ENCODE measurements around the gene ATP6V1C2.

Gene ATP6V1C2, protein sequence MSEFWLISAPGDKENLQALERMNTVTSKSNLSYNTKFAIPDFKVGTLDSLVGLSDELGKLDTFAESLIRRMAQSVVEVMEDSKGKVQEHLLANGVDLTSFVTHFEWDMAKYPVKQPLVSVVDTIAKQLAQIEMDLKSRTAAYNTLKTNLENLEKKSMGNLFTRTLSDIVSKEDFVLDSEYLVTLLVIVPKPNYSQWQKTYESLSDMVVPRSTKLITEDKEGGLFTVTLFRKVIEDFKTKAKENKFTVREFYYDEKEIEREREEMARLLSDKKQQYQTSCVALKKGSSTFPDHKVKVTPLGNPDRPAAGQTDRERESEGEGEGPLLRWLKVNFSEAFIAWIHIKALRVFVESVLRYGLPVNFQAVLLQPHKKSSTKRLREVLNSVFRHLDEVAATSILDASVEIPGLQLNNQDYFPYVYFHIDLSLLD

GRCh38 chr2:10721396-10722251 is at the start of gene ATP6V1C2:
ATP6V1C2 (plus strand) TSS chr2:10721630; CDS start chr2:10722850, 1,220 bp downstream.
- DNase-seq, result peak in 1 of 56 donors; percentile 14

DNA sequence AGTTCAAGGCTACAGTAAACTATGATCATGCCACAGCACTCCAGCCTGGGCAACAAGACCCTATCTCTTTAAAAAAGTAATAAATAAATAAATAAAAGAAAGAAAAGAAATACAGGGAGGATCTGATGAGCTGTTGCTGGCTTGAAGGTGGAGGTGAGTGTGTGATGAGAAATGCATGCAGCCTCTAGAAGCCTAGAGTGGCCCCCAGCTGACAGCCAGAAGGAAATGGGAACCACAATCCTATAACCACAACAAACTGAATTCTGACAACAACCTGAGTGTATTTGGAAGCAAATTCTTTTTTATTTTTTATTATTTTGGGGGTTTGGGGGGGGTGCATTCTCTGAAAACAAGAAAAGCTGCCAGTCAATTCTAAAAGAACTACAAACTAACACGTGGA is 46.3 kb upstream of the ATP6V1C2 start:
- no peak for DNase-seq

- no peak for DNase-seq
Measured at GRCh38 chr2:10678225-10678624, 43.2 kb upstream of the ATP6V1C2 start.

GRCh38 chr2:10680214-10680613 is 41.2 kb upstream of the ATP6V1C2 start:
- no peak for DNase-seq

DNA sequence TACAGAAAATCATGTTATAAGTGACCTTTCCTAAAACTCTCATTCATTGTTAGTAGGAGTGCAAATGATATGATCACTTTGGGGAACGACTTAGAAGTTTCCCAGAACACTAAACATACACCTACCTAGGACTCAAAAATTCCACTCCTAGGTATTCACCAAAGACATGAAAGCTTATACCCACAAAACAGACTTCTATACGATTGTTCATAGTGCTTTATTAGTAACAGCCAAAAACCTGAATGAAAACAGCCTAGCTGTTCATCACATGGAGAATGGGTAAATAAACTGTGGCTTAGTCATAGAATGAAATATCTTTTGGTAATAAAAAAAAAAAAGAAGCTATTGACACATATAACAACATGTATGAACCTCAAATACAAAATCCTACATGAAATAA is 40.5 kb upstream of the ATP6V1C2 start:
- DNase-seq, result no peak

DNA sequence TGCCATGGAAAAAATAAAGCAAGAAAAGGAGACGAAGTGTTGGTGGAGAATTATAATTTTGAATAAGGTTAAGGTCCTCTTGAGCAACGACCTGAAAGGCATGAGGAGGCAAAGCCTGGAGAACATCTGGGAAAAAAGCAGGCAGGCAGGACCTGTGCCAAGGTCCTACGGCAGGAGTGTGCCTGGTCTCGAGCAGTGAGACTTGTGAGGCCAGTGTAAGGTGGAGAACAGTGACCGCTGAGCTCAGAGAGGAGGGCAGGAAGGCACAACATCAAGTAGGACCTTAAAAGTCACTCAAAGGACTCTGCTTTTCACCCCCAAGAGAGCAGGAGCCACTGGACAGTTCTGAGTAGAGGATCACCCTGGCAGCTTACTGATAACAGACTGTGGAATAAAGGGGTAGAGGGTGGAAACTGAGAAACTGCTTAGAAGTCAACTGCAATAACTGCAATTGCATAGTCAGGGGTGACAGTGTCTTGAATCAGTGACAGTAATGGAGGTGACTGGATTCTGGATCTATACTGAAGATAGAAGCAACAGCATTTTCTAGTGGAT is 35.2 kb upstream of the ATP6V1C2 start:
- no peak for DNase-seq

- DNase-seq, result peak in 8 of 56 donors; percentile 40 to 56 (median 50)
Measured at GRCh38 chr2:10688921-10689807, 32.3 kb upstream of the ATP6V1C2 start.

GRCh38 chr2:10691521-10691920 is 29.9 kb upstream of the ATP6V1C2 start:
- DNase-seq, result no peak

GRCh38 chr2:10700078-10700803 is 21.2 kb upstream of the ATP6V1C2 start:
- DNase-seq, result no peak

- DNase-seq, result no peak
Measured at GRCh38 chr2:10704034-10704594, 17.3 kb upstream of the ATP6V1C2 start.

DNA sequence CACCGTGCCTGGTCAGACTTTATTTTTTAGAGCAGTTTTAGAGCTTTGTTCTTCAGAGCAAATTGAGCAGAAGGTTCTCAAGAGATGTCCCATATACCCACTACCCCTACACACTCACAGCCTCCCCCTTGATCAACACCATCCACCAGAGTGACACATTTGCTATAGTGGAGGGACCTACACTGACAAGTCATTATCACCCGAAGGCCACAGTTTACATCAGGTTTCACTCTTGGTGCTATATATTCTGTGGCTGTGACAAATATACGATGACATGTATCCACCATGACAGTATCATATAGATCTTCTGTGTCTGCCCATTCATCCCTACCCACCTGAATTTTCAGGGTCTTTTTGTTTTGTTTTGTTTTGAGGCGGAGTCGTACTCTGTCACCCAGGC is 15.4 kb upstream of the ATP6V1C2 start:
- DNase-seq, result no peak

DNA sequence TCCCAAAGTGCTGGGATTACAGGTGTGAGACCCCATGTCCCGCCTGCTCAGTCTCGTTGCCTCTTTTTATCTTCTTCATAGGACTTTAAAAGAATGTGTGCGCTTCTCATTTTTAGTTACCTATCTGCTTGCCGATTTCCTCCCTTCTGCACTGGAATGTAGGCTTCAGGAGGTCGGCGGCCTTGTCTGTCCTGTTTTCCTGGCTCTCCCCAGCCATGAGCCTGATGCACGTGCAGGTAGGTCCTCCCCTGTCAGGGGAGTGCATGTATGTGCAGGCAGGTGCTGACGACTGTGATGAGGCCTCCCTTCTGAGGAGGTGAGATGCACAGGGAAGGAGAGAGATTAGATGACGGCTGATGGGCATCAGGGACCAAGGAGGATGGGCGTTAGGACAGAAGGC is 13.6 kb upstream of the ATP6V1C2 start:
- no peak for DNase-seq

- no peak for DNase-seq
Measured at GRCh38 chr2:10709290-10709939, 12.0 kb upstream of the ATP6V1C2 start.

DNA sequence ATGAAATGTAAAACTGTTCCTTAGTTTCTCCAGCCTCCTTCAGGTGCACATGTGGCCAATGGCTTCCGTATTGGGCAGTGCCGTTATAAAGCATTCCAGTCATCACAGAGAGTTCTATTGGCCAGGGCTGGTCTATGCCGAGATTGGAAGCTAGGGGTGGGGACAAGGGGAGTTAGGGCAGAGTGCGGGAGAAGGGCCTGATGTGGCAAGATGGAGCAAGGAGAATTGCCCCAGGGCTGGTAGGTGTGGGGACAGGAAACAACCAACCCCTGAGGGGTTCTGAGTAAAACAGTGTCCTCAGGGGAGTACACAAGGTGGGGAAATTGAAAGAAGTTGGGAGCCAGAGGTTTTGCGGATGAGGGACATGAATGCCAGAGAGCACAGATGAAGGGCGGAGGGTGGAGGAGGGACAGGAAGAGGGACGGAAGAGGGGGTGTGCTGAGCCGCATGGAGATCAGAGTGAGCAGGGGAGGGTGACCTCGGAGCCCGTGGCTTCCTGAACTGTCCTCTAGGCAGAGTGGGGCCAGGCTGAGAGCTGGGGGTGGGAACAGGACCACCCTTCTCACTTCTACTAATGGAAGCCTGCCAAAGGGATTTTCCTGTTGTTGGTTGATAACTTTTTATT is 9.1 kb upstream of the ATP6V1C2 start:
- DNase-seq, result no peak

GRCh38 chr2:10716581-10716980 is 4.8 kb upstream of the ATP6V1C2 start:
- DNase-seq, result no peak

DNA sequence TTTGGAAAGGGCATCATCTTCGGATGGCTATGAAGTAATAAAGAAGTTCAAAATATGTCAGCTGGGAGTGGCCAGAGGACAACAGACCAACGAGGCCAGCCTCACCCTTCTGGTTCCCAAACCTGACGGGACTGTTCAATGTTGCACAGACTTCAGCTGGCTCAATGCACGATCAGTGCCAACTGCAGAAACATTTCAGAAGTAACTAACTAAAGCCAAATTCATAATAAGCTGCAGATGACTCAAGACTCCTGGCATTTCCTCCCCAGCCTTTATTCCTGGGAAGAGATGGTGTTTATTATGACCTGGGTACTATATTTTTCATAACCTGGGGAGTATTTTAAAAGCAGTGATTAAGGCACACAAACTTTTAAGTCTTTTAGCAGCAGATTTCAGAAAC is 3.8 kb upstream of the ATP6V1C2 start:
- DNase-seq, result no peak

DNA sequence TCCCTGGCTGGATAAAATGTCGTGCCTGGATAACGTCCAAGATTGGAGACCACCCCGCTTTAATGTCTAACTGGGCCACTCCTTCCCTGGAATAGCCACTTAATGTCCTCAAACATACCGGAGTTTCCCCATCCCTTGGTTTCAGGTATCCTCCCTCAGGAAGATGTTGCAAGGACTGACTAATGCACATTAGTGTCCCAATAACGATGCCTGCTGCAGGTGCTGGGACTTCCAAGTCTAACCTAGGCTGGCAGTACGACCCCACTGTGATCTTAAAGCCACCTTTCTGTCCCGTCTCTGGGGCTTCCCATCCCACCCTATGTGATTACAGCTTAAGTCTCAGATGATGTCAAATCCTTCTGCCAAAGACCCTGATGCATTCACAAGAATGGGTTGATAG is 1.1 kb upstream of the ATP6V1C2 start:
- no peak for DNase-seq

GRCh38 chr2:10720947-10721395 is 459 bp upstream of the ATP6V1C2 start:
- DNase-seq, result no peak
